Fibroblast of pulmonary artery (primary cell): Measurements from ENCODE around the gene NFILZ.
"Not testable (repeated sequence)": the region's sequence is repeated elsewhere in the genome, so short reads cannot be mapped to it uniquely, and the experiment has no call there.

Experiments
- DNase-seq: peaks from one replicate; pipeline ENCODE4 v3.0.0-alpha.2; 2010; ENCODE audit warnings: low read depth
- H3K4me3 ChIP-seq: replicated peaks from 2 replicates; pipeline ENCODE4 v1.5.1; 2011; ENCODE audit warnings: low read depth, mild to moderate bottlenecking, control low read depth, low read length, moderate library complexity
- TF ChIP-seq, protein P1 (sequence below): IDR thresholded peaks from 2 replicates; pipeline ENCODE4 v1.5.1; 2011; ENCODE audit warnings: mild to moderate bottlenecking, control low read depth, low read length, inconsistent platforms; ENCODE audit errors: missing control alignments

NFILZ gene

DNA sequence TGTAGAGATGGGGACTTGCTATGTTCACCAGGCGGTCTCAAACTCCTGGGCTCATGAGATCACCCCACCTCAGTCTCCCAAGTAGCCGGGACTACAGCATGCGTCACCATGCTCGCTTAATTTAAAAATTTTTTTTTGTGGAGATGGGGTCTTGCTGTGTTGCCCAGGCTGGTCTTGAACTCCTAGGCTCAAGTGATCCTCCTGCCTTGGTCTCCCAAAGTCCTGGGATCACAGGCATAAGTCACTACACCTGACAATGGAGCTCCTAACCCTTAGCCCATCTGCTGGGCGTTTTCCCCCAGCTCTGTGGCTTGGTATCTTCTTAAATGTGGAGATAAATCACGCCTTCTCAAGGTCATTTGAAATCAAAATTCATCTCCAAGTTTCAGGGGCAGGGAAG is 13.6 kb upstream of the NFILZ start:
- TF ChIP-seq, protein P1, sequence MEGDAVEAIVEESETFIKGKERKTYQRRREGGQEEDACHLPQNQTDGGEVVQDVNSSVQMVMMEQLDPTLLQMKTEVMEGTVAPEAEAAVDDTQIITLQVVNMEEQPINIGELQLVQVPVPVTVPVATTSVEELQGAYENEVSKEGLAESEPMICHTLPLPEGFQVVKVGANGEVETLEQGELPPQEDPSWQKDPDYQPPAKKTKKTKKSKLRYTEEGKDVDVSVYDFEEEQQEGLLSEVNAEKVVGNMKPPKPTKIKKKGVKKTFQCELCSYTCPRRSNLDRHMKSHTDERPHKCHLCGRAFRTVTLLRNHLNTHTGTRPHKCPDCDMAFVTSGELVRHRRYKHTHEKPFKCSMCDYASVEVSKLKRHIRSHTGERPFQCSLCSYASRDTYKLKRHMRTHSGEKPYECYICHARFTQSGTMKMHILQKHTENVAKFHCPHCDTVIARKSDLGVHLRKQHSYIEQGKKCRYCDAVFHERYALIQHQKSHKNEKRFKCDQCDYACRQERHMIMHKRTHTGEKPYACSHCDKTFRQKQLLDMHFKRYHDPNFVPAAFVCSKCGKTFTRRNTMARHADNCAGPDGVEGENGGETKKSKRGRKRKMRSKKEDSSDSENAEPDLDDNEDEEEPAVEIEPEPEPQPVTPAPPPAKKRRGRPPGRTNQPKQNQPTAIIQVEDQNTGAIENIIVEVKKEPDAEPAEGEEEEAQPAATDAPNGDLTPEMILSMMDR = no peak

DNA sequence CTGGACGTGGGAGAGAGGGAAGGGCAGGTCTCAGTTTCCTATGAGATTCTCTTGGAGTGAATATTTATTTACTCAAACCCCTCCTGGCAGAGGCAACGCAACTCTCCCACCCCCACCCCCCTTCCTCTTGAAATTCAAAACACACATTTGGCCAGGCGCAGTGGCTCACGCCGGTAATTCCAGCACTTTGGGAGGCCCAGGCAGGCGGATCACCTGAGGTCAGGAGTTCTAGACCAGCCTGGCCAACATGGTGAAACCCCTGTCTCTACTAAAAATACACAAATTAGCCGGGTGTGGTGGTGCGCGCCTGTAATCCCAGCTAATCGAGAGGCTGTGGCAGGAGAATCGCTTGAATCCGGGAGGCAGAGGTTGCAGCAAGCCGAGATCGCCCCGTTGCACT is 13.1 kb upstream of the NFILZ start:
- H3K4me3 ChIP-seq, DNase-seq: not testable (repeated sequence)

More for the DNA sequence above, 13.6 kb upstream of the NFILZ start:
- DNase-seq = no peak
- no peak overlapping the region for H3K4me3 ChIP-seq

DNA sequence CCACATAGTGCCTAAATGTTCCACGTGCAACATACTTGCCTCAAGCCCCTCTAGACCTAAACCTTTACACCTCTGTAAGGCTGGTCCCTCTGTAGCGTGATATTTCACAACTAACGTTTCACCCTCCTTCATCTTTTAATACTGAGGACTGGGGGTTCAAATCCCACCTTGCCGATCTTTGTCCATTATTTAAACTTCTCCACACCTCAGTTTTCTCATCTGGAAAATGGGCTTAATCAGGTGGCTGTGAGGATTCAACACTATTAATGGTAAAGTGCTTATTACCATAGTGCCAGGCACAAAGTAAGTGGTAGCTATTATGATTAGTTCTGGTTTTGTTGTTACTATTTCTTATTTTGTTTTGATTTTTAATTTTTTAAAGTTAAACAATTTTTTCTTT is 12.4 kb upstream of the NFILZ start:
- no peak for DNase-seq
- TF ChIP-seq, protein P1 = no peak
- no peak overlapping the region for H3K4me3 ChIP-seq

DNA sequence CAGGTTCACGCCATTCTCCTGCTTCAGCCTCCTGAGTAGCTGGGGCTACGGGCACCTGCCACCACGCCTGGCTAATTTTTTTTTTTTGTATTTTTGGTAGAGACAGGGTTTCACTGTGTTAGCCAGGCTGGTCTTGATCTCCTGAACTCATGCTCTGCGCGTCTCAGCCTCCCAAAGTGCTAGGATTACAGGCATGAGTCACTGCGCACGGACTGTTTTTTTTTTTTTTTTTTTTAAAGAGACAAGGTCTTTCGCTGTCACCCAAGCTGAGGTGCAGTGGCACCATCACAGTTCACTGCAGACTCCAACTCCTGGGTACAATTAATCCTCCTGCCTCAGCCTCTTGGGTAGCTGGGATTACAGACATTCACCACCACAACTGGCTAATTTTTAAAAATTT is 11.7 kb upstream of the NFILZ start:
- DNase-seq = no peak
- no peak overlapping the region for H3K4me3 ChIP-seq
- TF ChIP-seq, protein P1 = no peak

DNA sequence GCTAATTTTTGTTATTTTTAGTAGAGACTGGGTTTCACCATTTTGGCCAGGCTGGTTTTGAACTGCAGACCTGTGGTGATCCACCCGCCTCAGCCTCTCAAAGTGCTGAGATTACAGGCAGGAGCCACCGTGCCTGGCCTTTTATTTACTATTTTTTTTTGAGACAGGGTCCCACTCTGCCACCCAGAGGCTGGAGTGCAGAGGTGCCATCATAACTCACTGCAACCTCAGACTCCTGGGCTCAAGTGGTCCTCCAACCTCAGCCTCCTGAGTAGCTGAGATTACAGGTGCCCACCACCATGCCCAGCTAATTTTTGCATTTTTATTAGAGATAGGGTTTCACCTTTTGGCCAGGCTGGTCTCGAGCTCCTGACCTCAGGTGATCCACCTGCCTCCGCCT is 7.5 kb upstream of the NFILZ start:
- TF ChIP-seq, protein P1 = peak; percentile 31
- not testable (repeated sequence) for H3K4me3 ChIP-seq, DNase-seq

DNA sequence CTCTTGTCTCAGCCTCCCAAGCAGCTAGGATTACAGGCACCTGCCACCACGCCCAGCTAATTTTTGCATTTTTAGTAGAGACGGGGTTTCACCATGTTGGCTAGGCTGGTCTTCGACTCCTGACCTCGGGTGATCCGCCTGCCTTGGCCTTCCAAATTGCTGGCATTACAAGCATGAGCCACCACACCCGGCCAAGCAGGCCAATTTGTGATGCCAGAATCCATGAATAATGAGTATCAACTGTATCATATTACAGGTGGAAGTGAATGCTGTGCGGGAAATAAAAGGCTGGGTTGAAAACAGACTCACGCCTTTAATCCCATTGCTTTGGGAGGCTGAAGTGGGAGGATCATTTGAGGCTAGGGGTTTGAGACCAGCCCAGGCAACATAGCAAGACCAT is 3.6 kb upstream of the NFILZ start:
- TF ChIP-seq, protein P1 = no peak
- no peak overlapping the region for H3K4me3 ChIP-seq
- no peak for DNase-seq

DNA sequence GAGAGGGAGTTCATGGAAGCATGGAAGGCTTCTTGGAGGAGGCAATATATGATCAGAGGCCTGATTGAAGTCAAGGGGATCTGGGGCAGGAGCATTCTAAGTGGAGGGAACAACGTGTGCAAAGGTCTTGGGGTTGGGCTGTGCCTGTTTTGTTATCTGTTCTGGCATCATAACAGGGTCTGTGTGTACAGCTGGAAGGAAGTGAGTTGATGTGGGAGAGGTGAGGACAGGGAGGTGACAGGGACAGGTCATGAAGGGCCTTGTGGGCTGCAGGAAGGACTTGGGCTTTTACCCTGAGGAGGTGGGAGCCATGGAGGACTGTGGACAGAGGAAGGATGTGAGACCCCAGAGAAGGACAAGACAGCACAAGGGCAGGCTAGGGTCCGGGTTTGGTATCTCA is 1.2 kb upstream of the NFILZ start:
- no peak overlapping the region for H3K4me3 ChIP-seq
- DNase-seq = no peak
- TF ChIP-seq, protein P1 = no peak
